Left lung (tissue), 10 donors: ENCODE data around the gene SESN1. TPM values are rescaled to one million over a fixed set of nuclear protein-coding genes. Genes with fewer than 3 reads are reported as not detected.

Experiments used
- ATAC-seq: fragments of 200-7000 bp; cut with Tn5 transposase; one replicate; pipeline ENCODE4 v1.9.1; 2020; ENCODE audit warnings: moderate library complexity
- DNase-seq, 4 donors: peaks; one replicate each; pipeline ENCODE4 v3.0.0-alpha.2; 2013 to 2020
- H3K27ac ChIP-seq, 2 donors: fragments of 200-600 bp; sonication (generic) in 1 of 2; one replicate each; pipeline versions ENCODE4 v1.5.0 to v1.8.0; 2020 to 2021
- H3K27me3 ChIP-seq, 2 donors: fragments of 200-600 bp; sonication (generic) in 1 of 2; one replicate each; pipeline versions ENCODE4 v1.5.0 to v1.8.0; 2020 to 2021
- H3K36me3 ChIP-seq, 2 donors: fragments of 200-600 bp; sonication (generic) in 1 of 2; one replicate each; pipeline versions ENCODE4 v1.5.0 to v1.8.0; 2020 to 2021
- H3K4me1 ChIP-seq, 2 donors: fragments of 200-600 bp; one replicate each; pipeline ENCODE4 v1.8.0; 2021
- H3K4me3 ChIP-seq, 2 donors: fragments of 200-600 bp; sonication (generic) in 1 of 2; one replicate each; pipeline versions ENCODE4 v1.5.0 to v1.8.0; 2020 to 2021; ENCODE audit warnings: mild to moderate bottlenecking in 1 of 2
- H3K9me3 ChIP-seq, 2 donors: fragments of 200-600 bp; sonication (generic) in 1 of 2; one replicate each; pipeline versions ENCODE4 v1.5.0 to v1.8.0; 2020 to 2021
- intact Hi-C, 2 donors: fragments of 100-400 bp; cut with DNase I; formaldehyde crosslinking; loops; one replicate each; pipeline versions ENCODE4 v1.11.2 to v1.14.2; 2022
- polyA plus RNA-seq, 6 donors: library from polyadenylated mRNA; unstranded; fragments of 120-200 nt; gene quantifications; one replicate each; pipeline ENCODE4 v1.2.1, GENCODE V29; 2013; ENCODE audit not compliant: insufficient read length in 6 of 6
- total RNA-seq, 2 donors: library from RNA; stranded (reverse); fragmentation: NEBNext Ultra II Directional; extraction: Animal tissue kit (Norgen Biotek cat#: 25700); gene quantifications; one replicate each; pipeline ENCODE4 v1.2.1, GENCODE V29; 2021
- TF ChIP-seq, protein P1 (sequence below), 2 donors: fragments of 200-600 bp; sonication (generic) in 1 of 2; IDR thresholded peaks; one replicate each; pipeline versions ENCODE4 v1.5.0 to v1.8.0; 2021; ENCODE audit warnings: antibody characterized with exemption in 2 of 2
- donor health status: DM: no; HTN: yes; CAD: no.
- donor health status: DM: no; HTN: no; CAD: no.

The SESN1 gene
- total and polyA plus RNA-seq, 8 donors, result 20.5 to 90.5 (median 65.7) TPM

- no peaks in the 10 kb centered on the region for H3K9me3 ChIP-seq
- H3K36me3 ChIP-seq, result no peaks in the 10 kb centered on the region
- H3K4me3 ChIP-seq, result no peak overlapping the region
- TF ChIP-seq, protein P1, sequence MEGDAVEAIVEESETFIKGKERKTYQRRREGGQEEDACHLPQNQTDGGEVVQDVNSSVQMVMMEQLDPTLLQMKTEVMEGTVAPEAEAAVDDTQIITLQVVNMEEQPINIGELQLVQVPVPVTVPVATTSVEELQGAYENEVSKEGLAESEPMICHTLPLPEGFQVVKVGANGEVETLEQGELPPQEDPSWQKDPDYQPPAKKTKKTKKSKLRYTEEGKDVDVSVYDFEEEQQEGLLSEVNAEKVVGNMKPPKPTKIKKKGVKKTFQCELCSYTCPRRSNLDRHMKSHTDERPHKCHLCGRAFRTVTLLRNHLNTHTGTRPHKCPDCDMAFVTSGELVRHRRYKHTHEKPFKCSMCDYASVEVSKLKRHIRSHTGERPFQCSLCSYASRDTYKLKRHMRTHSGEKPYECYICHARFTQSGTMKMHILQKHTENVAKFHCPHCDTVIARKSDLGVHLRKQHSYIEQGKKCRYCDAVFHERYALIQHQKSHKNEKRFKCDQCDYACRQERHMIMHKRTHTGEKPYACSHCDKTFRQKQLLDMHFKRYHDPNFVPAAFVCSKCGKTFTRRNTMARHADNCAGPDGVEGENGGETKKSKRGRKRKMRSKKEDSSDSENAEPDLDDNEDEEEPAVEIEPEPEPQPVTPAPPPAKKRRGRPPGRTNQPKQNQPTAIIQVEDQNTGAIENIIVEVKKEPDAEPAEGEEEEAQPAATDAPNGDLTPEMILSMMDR (IDR thresholded peaks at IDR 0.05), result no peak
- H3K27ac ChIP-seq, result no peak overlapping the region
- DNase-seq (no peak), ATAC-seq (no peak)
- intact Hi-C loops, result no loop called here
- no peaks in the 10 kb centered on the region for H3K27me3 ChIP-seq
- no peaks in the 10 kb centered on the region for H3K4me1 ChIP-seq
Observed at GRCh38 chr6:109029313-109029712, 65.3 kb downstream of the SESN1 start.

DNA sequence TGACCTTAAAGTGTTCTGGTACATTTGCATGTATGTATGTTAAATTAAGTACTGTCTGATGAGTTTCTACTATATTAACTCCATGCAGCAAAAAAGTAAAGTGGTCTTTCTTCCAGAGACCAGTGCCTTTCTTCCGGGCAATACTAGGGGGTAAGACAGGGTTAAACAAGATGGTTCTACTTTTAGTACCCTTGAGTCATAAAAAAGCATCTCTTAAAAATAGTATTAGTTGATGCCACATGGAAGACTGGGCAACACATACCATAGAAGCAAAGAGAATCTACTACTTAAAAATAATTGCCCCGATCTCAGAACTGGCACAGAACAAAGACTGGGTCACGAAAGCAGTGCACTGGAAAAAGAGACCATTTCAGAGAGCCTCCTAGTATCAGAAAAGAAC lies 66.2 kb downstream of the SESN1 start:
- Histone ChIP-seq H3K9me3 (no peaks in the 10 kb centered on the region), H3K36me3 (no peaks in the 10 kb centered on the region), H3K27me3 (no peaks in the 10 kb centered on the region), H3K27ac (no peak overlapping the region), H3K4me1 (peaks cover 0 to under 1% of the 10 kb centered on the region in 2 donors), H3K4me3 (no peak overlapping the region)
- intact Hi-C loops, result no loop called here
- DNase-seq, result no peak
- TF ChIP-seq, protein P1 (IDR thresholded peaks at IDR 0.05), result no peak
- ATAC-seq, result no peak

GRCh38 chr6:109027964-109028363 lies 66.7 kb downstream of the SESN1 start:
- no peak overlapping the region for H3K27ac ChIP-seq
- H3K4me1 ChIP-seq, result peaks cover 0 to 3% of the 10 kb centered on the region in 2 donors
- H3K9me3 ChIP-seq, result no peaks in the 10 kb centered on the region
- intact Hi-C loops, result no loop called here
- no peak for ATAC-seq
- TF ChIP-seq, protein P1 (IDR thresholded peaks at IDR 0.05), result no peak
- DNase-seq, result no peak
- no peaks in the 10 kb centered on the region for H3K27me3 ChIP-seq
- no peaks in the 10 kb centered on the region for H3K36me3 ChIP-seq
- H3K4me3 ChIP-seq, result no peak overlapping the region

GRCh38 chr6:109025639-109026038 lies 69.0 kb downstream of the SESN1 start:
- peaks cover 0 to 3% of the 10 kb centered on the region in 2 donors for H3K4me1 ChIP-seq
- intact Hi-C loops, result no loop called here
- no peaks in the 10 kb centered on the region for H3K9me3 ChIP-seq
- H3K4me3 ChIP-seq, result no peak overlapping the region
- H3K36me3 ChIP-seq, result no peaks in the 10 kb centered on the region
- DNase-seq, result no peak
- TF ChIP-seq, protein P1 (IDR thresholded peaks at IDR 0.05), result no peak
- H3K27me3 ChIP-seq, result no peaks in the 10 kb centered on the region
- H3K27ac ChIP-seq, result no peak overlapping the region
- ATAC-seq, result no peak

GRCh38 chr6:109024784-109025183 lies 69.9 kb downstream of the SESN1 start:
- intact Hi-C loops, result no loop called here
- TF ChIP-seq, protein P1 (IDR thresholded peaks at IDR 0.05), result no peak
- H3K36me3 ChIP-seq, result no peaks in the 10 kb centered on the region
- no peaks in the 10 kb centered on the region for H3K9me3 ChIP-seq
- ATAC-seq, result no peak
- H3K27me3 ChIP-seq, result no peaks in the 10 kb centered on the region
- no peak overlapping the region for H3K4me3 ChIP-seq
- peaks cover 0 to 3% of the 10 kb centered on the region in 2 donors for H3K4me1 ChIP-seq
- DNase-seq, result no peak
- no peak overlapping the region for H3K27ac ChIP-seq
